PC-3 (cell line): ENCODE results near the gene CNIH1. TPM values are rescaled to one million over a fixed set of nuclear protein-coding genes. Genes with fewer than 3 reads are reported as not detected.

ENCODE experiments used
- ATAC-seq: fragments of 200-7000 bp; cut with Tn5 transposase; 2 replicates; pipeline ENCODE4 v1.9.1; 2020; ENCODE audit warnings: mild to moderate bottlenecking, moderate library complexity
- BruUV-seq: library from RNA; stranded (reverse); fragments of 400-500 nt; replicated peaks from 2 replicates; lab custom pipeline; 2021; lab: Mats Ljungman, UMichigan
- CTCF ChIA-PET: fragments of 300-600 bp; sonication (Branson Sonifier 250); formaldehyde crosslinking; loops from one replicate; lab custom pipeline; 2022; ENCODE audit warnings: antibody characterized with exemption; lab: Charles Lee
- POLR2A ChIA-PET: fragments of 300-600 bp; sonication (Branson Sonifier 250); formaldehyde crosslinking; loops from one replicate; lab custom pipeline; 2022; ENCODE audit warnings: antibody characterized with exemption; ENCODE audit not compliant: unreplicated experiment; lab: Charles Lee
- DNase-seq: peaks from one replicate; pipeline ENCODE4 v3.0.0-alpha.2; 2015
- H2AFZ ChIP-seq: fragments of 300-600 bp; sonication (generic); 2 replicates; pipeline ENCODE4 v1.6.0; 2016; ENCODE audit warnings: antibody characterized with exemption, low read length
- H3F3A ChIP-seq: fragments of 300-600 bp; sonication (generic); one replicate; pipeline ENCODE4 v1.6.0; 2017; ENCODE audit warnings: antibody characterized with exemption, low read length, control low read depth, mild to moderate bottlenecking; ENCODE audit not compliant: unreplicated experiment
- H3K27ac ChIP-seq: fragments of 300-600 bp; sonication (generic); 2 replicates; pipeline ENCODE4 v1.5.1; 2016; ENCODE audit warnings: mild to moderate bottlenecking, low read length
- H3K27me3 ChIP-seq: fragments of 300-600 bp; sonication (generic); 2 replicates; pipeline ENCODE4 v1.6.1; 2016; ENCODE audit warnings: low read length, mixed read lengths
- H3K36me3 ChIP-seq: fragments of 300-600 bp; sonication (generic); 2 replicates; pipeline ENCODE4 v1.6.1; 2016; ENCODE audit warnings: low read depth, mixed run types, low read length, mixed read lengths
- H3K4me1 ChIP-seq: fragments of 300-600 bp; sonication (generic); 2 replicates; pipeline ENCODE4 v1.5.1; 2016; ENCODE audit warnings: low read length; ENCODE audit not compliant: insufficient read depth
- H3K4me2 ChIP-seq: fragments of 300-600 bp; sonication (generic); 2 replicates; pipeline ENCODE4 v1.6.0; 2016; ENCODE audit warnings: low read length
- H3K4me3 ChIP-seq: fragments of 300-600 bp; sonication (generic); 2 replicates; pipeline ENCODE4 v1.5.1; 2016; ENCODE audit warnings: mild to moderate bottlenecking, low read length, mixed read lengths
- H3K79me2 ChIP-seq: fragments of 300-600 bp; sonication (generic); 2 replicates; pipeline ENCODE4 v1.6.1; 2017; ENCODE audit warnings: low read length, mixed read lengths
- H3K9ac ChIP-seq: fragments of 300-600 bp; sonication (generic); 2 replicates; pipeline ENCODE4 v1.6.0; 2016; ENCODE audit warnings: mild to moderate bottlenecking, low read length
- H3K9me2 ChIP-seq: fragments of 300-600 bp; sonication (generic); replicated peaks from 2 replicates; pipeline ENCODE4 v1.6.1; 2016; ENCODE audit warnings: mixed run types, low read length, mixed read lengths
- H3K9me3 ChIP-seq: fragments of 300-600 bp; sonication (generic); 2 replicates; pipeline ENCODE4 v1.6.1; 2016; ENCODE audit warnings: low read length, mixed read lengths
- H4K20me1 ChIP-seq: fragments of 300-600 bp; sonication (generic); 2 replicates; pipeline ENCODE4 v1.6.1; 2016; ENCODE audit warnings: low read length, mixed read lengths
- CTCF ChIP-seq: fragments of 300-600 bp; sonication (generic); conservative IDR thresholded peaks from 2 replicates; pipeline ENCODE4 v1.5.1; 2017; ENCODE audit warnings: antibody characterized with exemption, low read depth, mild to moderate bottlenecking, low read length
- EZH2 ChIP-seq: fragments of 300-600 bp; sonication (generic); IDR thresholded peaks from one replicate; pipeline ENCODE4 v1.6.1; 2017; ENCODE audit warnings: antibody characterized with exemption, mild to moderate bottlenecking, low read length; ENCODE audit not compliant: unreplicated experiment
- EZH2phosphoT487 ChIP-seq: fragments of 300-600 bp; sonication (generic); IDR thresholded peaks from 2 replicates; pipeline ENCODE4 v1.6.1; 2018; ENCODE audit warnings: mild to moderate bottlenecking, antibody characterized with exemption, low read length, borderline replicate concordance
- intact Hi-C: fragments of 100-400 bp; cut with micrococcal nuclease; formaldehyde crosslinking; loops from 2 replicates; pipeline ENCODE4 v1.9.0; 2023
- total RNA-seq: library from RNA; depleted of rRNA; stranded (reverse); fragments of >200 nt; gene quantifications from 2 replicates; pipeline ENCODE4 v1.2.3, GENCODE V29; 2014

The CNIH1 gene
- total RNA-seq, 1 experiment from 2014 or later = 194 TPM

GRCh38 chr14:54483073-54483745, 42.0 kb upstream of the CNIH1 start:
- peaks cover 24% of the 10 kb centered on the region for H3F3A ChIP-seq
- H3K27ac ChIP-seq = 0 out of 2 replicates have a peak overlapping the region, but pooled peaks have one; percentile 70
- TF ChIP-seq CTCF (no peak), EZH2phosphoT487 (no peak), EZH2 (no peak)
- H3K4me1 ChIP-seq = peaks cover 67% of the 10 kb centered on the region
- DNase-seq = peak; percentile 49
- peaks cover 24% of the 10 kb centered on the region for H3K36me3 ChIP-seq
- BruUV-seq = no TSS peak
- H3K4me3 ChIP-seq = no peak overlapping the region
- peaks cover 11% of the 10 kb centered on the region; the same call in 1 of the 2 replicates for H4K20me1 ChIP-seq
- H3K79me2 ChIP-seq = peaks cover 66% of the 10 kb centered on the region
- CTCF ChIA-PET = no interaction called here
- H3K9me3 ChIP-seq = no peaks in the 10 kb centered on the region
- intact Hi-C loops = no loop called here
- no peak for ATAC-seq
- no peak overlapping the region for H3K9ac ChIP-seq
- H3K4me2 ChIP-seq = peak overlapping the region; percentile 66
- POLR2A ChIA-PET = no interaction called here
- no peaks in the 10 kb centered on the region for H3K27me3 ChIP-seq
- no peaks in the 10 kb centered on the region for H3K9me2 ChIP-seq
- no peak overlapping the region for H2AFZ ChIP-seq

- POLR2A ChIA-PET = no interaction called here
- peaks cover 11% of the 10 kb centered on the region; the same call in 1 of the 2 replicates for H4K20me1 ChIP-seq
- H3K9me2 ChIP-seq = no peaks in the 10 kb centered on the region
- ATAC-seq (peak; percentile 71), DNase-seq (peak; percentile 85)
- peaks cover 55% of the 10 kb centered on the region for H3K4me1 ChIP-seq
- intact Hi-C loops = loop anchor here (2.0 kb wide), 1 partner anchor 41 kb away; the partner anchor contains the start of gene CNIH1
- no peaks in the 10 kb centered on the region for H3K9me3 ChIP-seq
- H2AFZ ChIP-seq = no peak overlapping the region
- H3K4me3 ChIP-seq = peak overlapping the region; percentile 36
- peak overlapping the region; percentile 66 for H3K4me2 ChIP-seq
- peaks cover 32% of the 10 kb centered on the region for H3K36me3 ChIP-seq
- peaks cover 24% of the 10 kb centered on the region for H3F3A ChIP-seq
- peak overlapping the region; percentile 70 for H3K27ac ChIP-seq
- CTCF ChIA-PET = interaction anchor here (0.6 kb wide), 1 partner anchor 116 kb away, joined by 3 read pairs; no protein-coding TSS in a partner anchor
- H3K9ac ChIP-seq = peak overlapping the region; percentile 2; the same call in 1 of the 2 replicates
- no peak for TF ChIP-seq EZH2
- no peak for TF ChIP-seq CTCF
- TF ChIP-seq EZH2phosphoT487 = no peak
- H3K79me2 ChIP-seq = peaks cover 51% of the 10 kb centered on the region
- no peaks in the 10 kb centered on the region for H3K27me3 ChIP-seq
- TSS peak; percentile 76 for BruUV-seq
Measured at GRCh38 chr14:54481695-54482094, 40.5 kb upstream of the CNIH1 start.
